Uterus (tissue), 4 donors: ENCODE data around the gene PXDC1. TPM values are rescaled to one million over a fixed set of nuclear protein-coding genes. Genes with fewer than 3 reads are reported as not detected.

Source experiments
- DNase-seq, 2 donors: peaks; one replicate each; pipeline ENCODE4 v3.0.0-alpha.2; 2019 to 2020
- H3K27ac ChIP-seq, 2 donors: fragments of 200-600 bp; sonication (generic); 1 replicate in 1 of 2; 2 replicates in 1 of 2; pipeline ENCODE4 v1.5.1; 2016 to 2018
- H3K27me3 ChIP-seq, 2 donors: fragments of 200-600 bp; sonication (generic); one replicate each; pipeline ENCODE4 v1.5.1; 2018 to 2019; ENCODE audit warnings: control low read depth in 1 of 2
- H3K36me3 ChIP-seq, 2 donors: fragments of 200-600 bp; sonication (generic); one replicate each; pipeline ENCODE4 v1.5.1; 2019; ENCODE audit warnings: control low read depth in 1 of 2
- H3K4me1 ChIP-seq, 2 donors: fragments of 200-600 bp; sonication (generic); one replicate each; pipeline ENCODE4 v1.5.1; 2018 to 2019; ENCODE audit warnings: control low read depth in 1 of 2
- H3K4me3 ChIP-seq, 2 donors: fragments of 200-600 bp; sonication (generic); 1 replicate in 1 of 2; 2 replicates in 1 of 2; pipeline ENCODE4 v1.5.1; 2018 to 2019; ENCODE audit warnings: mild to moderate bottlenecking in 1 of 2
- H3K9me3 ChIP-seq, 2 donors: fragments of 200-600 bp; sonication (generic); one replicate each; pipeline ENCODE4 v1.5.1; 2019; ENCODE audit warnings: control low read depth in 1 of 2
- POLR2A ChIP-seq, 2 donors: fragments of 450-650 bp; IDR thresholded peaks; one replicate each; pipeline ENCODE4 v1.6.1; 2016; ENCODE audit warnings: antibody characterized with exemption in 2 of 2, mild to moderate bottlenecking in 1 of 2, moderate library complexity in 1 of 2
- intact Hi-C: fragments of 100-400 bp; cut with DNase I; formaldehyde crosslinking; loops from one replicate; pipeline ENCODE4 v1.15.1; 2023; ENCODE audit warnings: low total_unique reads
- total RNA-seq, 4 donors: library from RNA; depleted of rRNA in 3 of 4; stranded (reverse); fragments of >200 nt in 3 of 4; gene quantifications; one replicate each; pipeline versions ENCODE4 v1.1.0 to v1.2.4, GENCODE V29; 2014 to 2023
- TF ChIP-seq, protein P1 (sequence below), 4 experiments: fragments of 200-600 bp in 2 of 4; fragments of 450-650 bp in 2 of 4; sonication (generic) in 2 of 4; IDR thresholded peaks; one replicate each; pipeline ENCODE4 v1.5.1; 2016 to 2019; ENCODE audit warnings: antibody characterized with exemption in 4 of 4, mild to moderate bottlenecking in 2 of 4, moderate library complexity in 1 of 4
- donor health status: DM: yes; HTN: yes; CAD: no.

PXDC1 gene
- total RNA-seq, 4 donors from 2014 or later: 15.6 to 42.4 (median 31.0) TPM

DNA sequence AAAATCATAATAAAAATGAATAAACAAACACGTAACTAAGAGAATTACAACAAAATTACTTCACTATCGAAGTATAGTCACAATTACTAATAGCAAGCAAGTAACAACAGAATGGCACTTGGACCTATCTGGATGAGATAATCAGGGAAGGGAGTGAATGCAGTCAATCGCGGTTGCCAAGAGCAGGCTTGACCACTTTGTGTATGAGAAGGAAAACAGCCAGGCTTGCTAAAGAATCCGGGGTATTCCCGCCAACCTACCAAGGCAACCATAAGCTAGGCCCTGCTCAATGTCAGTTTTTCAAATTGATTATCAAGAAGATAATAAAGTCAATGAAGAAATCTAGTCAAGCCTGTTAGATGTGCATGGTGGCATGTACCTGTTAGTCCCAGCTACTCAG lies 39.7 kb downstream of the PXDC1 start:
- Histone ChIP-seq H3K9me3 (no peaks in the 10 kb centered on the region), H3K36me3 (no peaks in the 10 kb centered on the region), H3K4me3 (no peak overlapping the region), H3K4me1 (no peaks in the 10 kb centered on the region), H3K27ac (no peak overlapping the region), H3K27me3 (no peaks in the 10 kb centered on the region)
- no peak for DNase-seq
- no peak for TF ChIP-seq POLR2A (IDR thresholded peaks at IDR 0.05)
- TF ChIP-seq, protein P1, sequence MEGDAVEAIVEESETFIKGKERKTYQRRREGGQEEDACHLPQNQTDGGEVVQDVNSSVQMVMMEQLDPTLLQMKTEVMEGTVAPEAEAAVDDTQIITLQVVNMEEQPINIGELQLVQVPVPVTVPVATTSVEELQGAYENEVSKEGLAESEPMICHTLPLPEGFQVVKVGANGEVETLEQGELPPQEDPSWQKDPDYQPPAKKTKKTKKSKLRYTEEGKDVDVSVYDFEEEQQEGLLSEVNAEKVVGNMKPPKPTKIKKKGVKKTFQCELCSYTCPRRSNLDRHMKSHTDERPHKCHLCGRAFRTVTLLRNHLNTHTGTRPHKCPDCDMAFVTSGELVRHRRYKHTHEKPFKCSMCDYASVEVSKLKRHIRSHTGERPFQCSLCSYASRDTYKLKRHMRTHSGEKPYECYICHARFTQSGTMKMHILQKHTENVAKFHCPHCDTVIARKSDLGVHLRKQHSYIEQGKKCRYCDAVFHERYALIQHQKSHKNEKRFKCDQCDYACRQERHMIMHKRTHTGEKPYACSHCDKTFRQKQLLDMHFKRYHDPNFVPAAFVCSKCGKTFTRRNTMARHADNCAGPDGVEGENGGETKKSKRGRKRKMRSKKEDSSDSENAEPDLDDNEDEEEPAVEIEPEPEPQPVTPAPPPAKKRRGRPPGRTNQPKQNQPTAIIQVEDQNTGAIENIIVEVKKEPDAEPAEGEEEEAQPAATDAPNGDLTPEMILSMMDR (IDR thresholded peaks at IDR 0.05): no peak
- intact Hi-C loops: no loop called here

DNA sequence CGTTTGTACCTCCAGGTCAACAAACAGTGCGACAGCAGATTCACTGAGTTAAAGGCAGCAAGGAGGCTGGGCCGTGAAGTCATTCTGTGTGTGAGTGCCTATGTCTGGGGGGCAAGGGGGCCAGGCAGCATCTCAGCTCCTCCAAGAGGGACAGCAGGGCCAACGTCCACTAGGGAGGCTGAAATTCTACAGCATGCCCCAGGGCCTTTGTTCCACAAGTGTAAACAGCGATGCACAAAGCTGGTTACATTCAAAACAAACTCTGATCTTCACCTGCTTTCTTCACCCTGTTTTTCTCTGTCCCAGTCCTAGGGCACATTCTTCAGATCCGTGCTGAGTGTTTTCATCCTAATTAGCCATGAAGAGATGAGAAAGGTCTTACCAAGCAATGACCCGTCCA lies 41.1 kb downstream of the PXDC1 start:
- DNase-seq: no peak
- no peak overlapping the region for H3K4me3 ChIP-seq

DNA sequence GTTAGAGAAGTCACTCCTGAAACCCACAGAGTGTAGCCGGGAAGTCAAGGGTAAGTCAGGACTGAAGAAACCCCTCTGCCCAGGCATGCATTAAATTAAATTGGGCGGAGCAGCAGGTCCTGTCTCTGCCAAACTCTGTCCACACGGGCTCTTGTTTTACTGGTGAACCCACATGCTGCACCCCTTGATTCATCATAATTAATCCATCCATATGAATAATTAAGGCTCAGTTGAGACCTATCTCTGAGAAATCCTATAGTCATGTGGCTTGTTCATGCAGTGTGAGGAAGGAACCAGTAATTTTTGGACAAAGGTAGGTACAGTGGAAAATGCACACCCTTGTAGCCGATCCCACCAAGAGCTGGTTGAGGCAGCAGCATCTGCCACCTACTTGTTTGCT lies 43.0 kb downstream of the PXDC1 start:
- no peaks in the 10 kb centered on the region for H3K27me3 ChIP-seq
- no peaks in the 10 kb centered on the region for H3K36me3 ChIP-seq
- DNase-seq: no peak
- intact Hi-C loops: no loop called here
- H3K27ac ChIP-seq: no peak overlapping the region
- H3K4me1 ChIP-seq: no peaks in the 10 kb centered on the region
- no peak overlapping the region for H3K4me3 ChIP-seq
- H3K9me3 ChIP-seq: no peaks in the 10 kb centered on the region
- TF ChIP-seq, protein P1 (IDR thresholded peaks at IDR 0.05): no peak

More for the DNA sequence above, 41.1 kb downstream of the PXDC1 start:
- intact Hi-C loops: no loop called here
- TF ChIP-seq, protein P1 (IDR thresholded peaks at IDR 0.05): no peak
- no peak for TF ChIP-seq POLR2A (IDR thresholded peaks at IDR 0.05)
- Histone ChIP-seq H3K4me1 (no peaks in the 10 kb centered on the region), H3K27me3 (no peaks in the 10 kb centered on the region), H3K36me3 (no peaks in the 10 kb centered on the region), H3K27ac (no peak overlapping the region), H3K9me3 (no peaks in the 10 kb centered on the region)

DNA sequence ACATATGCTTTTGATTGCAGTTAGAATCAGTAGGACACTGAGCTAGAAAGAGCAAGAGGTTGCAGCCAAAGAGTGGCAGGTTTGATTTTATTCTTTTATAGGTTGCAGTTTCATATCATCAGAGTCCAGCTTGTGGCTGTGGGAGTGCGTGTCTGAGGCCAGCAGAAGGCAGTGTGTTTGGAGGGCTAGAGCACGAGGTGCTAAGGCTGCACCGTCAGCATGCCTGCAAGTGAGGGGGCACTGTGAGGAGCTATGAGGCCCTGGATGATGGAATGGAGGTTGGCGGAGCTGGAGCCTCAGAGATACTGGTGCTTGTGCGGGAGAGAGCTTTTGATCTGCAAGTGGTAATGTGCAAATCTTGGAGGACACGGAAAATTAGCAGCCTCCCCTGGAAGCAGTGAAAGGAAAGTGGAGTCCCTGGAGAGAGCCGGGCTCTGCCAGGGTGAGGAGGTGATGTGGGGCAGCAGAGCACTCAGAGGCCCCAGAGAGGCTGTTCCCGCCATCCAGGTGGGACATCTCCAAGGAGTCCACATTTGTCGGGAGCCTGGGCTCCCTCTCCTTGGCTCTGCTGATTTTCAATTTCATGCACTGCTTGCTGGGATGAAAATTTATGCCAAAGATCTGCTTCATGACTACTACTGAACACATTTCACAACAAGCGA lies 43.6 kb downstream of the PXDC1 start:
- no peaks in the 10 kb centered on the region for H3K27me3 ChIP-seq
- no peaks in the 10 kb centered on the region for H3K36me3 ChIP-seq
- H3K4me3 ChIP-seq: no peak overlapping the region
- TF ChIP-seq, protein P1 (IDR thresholded peaks at IDR 0.05): no peak
- no peak for TF ChIP-seq POLR2A (IDR thresholded peaks at IDR 0.05)
- intact Hi-C loops: no loop called here
- H3K9me3 ChIP-seq: no peaks in the 10 kb centered on the region
- H3K4me1 ChIP-seq: no peaks in the 10 kb centered on the region
- no peak for DNase-seq
- no peak overlapping the region for H3K27ac ChIP-seq

DNA sequence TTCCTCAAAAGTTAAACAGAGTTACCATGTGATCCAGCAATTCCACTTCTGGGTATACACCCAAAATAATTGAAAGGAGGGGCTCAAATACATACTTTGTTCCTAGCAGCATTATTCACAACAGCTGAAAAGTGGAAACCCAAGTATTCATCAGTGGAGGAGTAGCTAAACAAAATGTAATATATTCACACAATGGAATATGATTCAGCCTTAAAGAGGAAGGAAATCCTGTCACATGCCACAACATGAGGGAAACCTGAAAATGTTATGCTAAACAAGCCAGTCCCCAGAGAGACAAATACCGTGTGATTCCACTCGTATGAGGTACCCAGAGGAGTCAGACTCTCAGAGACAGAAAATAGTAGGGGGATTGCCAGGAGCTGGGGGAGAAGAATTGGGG lies 44.5 kb downstream of the PXDC1 start:
- TF ChIP-seq POLR2A (IDR thresholded peaks at IDR 0.05): no peak
- TF ChIP-seq, protein P1 (IDR thresholded peaks at IDR 0.05): no peak
- intact Hi-C loops: no loop called here
- no peaks in the 10 kb centered on the region for H3K4me1 ChIP-seq
- H3K36me3 ChIP-seq: no peaks in the 10 kb centered on the region
- H3K4me3 ChIP-seq: no peak overlapping the region
- no peaks in the 10 kb centered on the region for H3K9me3 ChIP-seq
- no peak for DNase-seq
- H3K27ac ChIP-seq: no peak overlapping the region
- no peaks in the 10 kb centered on the region for H3K27me3 ChIP-seq
